Activated naive CD4-positive, alpha-beta T cell treated with anti-CD3 and anti-CD28 coated beads, Interleukin-2, amount 50 U/mL, for 24 hours (primary cell): ENCODE measurements around the gene CPN1.
A peak's percentile ranks its signal among the peaks of the same experiment; 100 is the strongest.

Experiments
- H3K27ac Mint-ChIP-seq: one replicate; pipeline ENCODE4 v1.8.0; 2021; ENCODE audit warnings: mild to moderate bottlenecking, mixed read lengths
- H3K27me3 Mint-ChIP-seq: one replicate; pipeline ENCODE4 v1.8.0; 2021; ENCODE audit warnings: mixed read lengths
- H3K36me3 Mint-ChIP-seq: one replicate; pipeline ENCODE4 v1.8.0; 2021; ENCODE audit warnings: mixed read lengths
- H3K4me1 Mint-ChIP-seq: one replicate; pipeline ENCODE4 v1.8.0; 2021; ENCODE audit warnings: mixed read lengths
- H3K4me3 Mint-ChIP-seq: one replicate; pipeline ENCODE4 v1.8.0; 2021; ENCODE audit warnings: mild to moderate bottlenecking, mixed read lengths
- H3K9me3 Mint-ChIP-seq: one replicate; pipeline ENCODE4 v1.8.0; 2021; ENCODE audit warnings: mixed read lengths

The CPN1 gene

GRCh38 chr10:100000109-100000644 lies 81.5 kb downstream of the CPN1 start:
- peaks cover 9% of the 10 kb centered on the region for H3K4me1 Mint-ChIP-seq
- H3K4me3 Mint-ChIP-seq, result no peak overlapping the region
- no peak overlapping the region for H3K27ac Mint-ChIP-seq
- peaks cover 5% of the 10 kb centered on the region for H3K36me3 Mint-ChIP-seq
- no peaks in the 10 kb centered on the region for H3K9me3 Mint-ChIP-seq
- H3K27me3 Mint-ChIP-seq, result no peaks in the 10 kb centered on the region

- Mint-ChIP-seq H3K27ac (no peak overlapping the region), H3K27me3 (no peaks in the 10 kb centered on the region), H3K9me3 (no peaks in the 10 kb centered on the region), H3K36me3 (peaks cover 5% of the 10 kb centered on the region), H3K4me3 (no peak overlapping the region), H3K4me1 (peaks cover 12% of the 10 kb centered on the region)
Measured at GRCh38 chr10:99999319-100000108, 82.2 kb downstream of the CPN1 start.

GRCh38 chr10:99998889-99999288 lies 82.8 kb downstream of the CPN1 start:
- Mint-ChIP-seq H3K36me3 (peaks cover 5% of the 10 kb centered on the region), H3K4me3 (no peak overlapping the region), H3K27me3 (no peaks in the 10 kb centered on the region), H3K27ac (no peak overlapping the region), H3K9me3 (no peaks in the 10 kb centered on the region), H3K4me1 (peaks cover 18% of the 10 kb centered on the region)

- Mint-ChIP-seq H3K27ac (no peak overlapping the region), H3K27me3 (no peaks in the 10 kb centered on the region), H3K36me3 (peaks cover 5% of the 10 kb centered on the region), H3K4me1 (peaks cover 20% of the 10 kb centered on the region), H3K4me3 (no peak overlapping the region), H3K9me3 (no peaks in the 10 kb centered on the region)
Measured at GRCh38 chr10:99996671-99997648, 84.7 kb downstream of the CPN1 start.

- Mint-ChIP-seq H3K36me3 (peaks cover 5% of the 10 kb centered on the region), H3K27ac (no peak overlapping the region), H3K9me3 (no peaks in the 10 kb centered on the region), H3K4me3 (no peak overlapping the region), H3K4me1 (peaks cover 20% of the 10 kb centered on the region), H3K27me3 (no peaks in the 10 kb centered on the region)
Measured at GRCh38 chr10:99995713-99996112, 86.0 kb downstream of the CPN1 start.

- Mint-ChIP-seq H3K4me3 (peak overlapping the region; percentile 36), H3K27me3 (no peaks in the 10 kb centered on the region), H3K9me3 (no peaks in the 10 kb centered on the region), H3K36me3 (peaks cover 5% of the 10 kb centered on the region), H3K4me1 (peaks cover 20% of the 10 kb centered on the region), H3K27ac (no peak overlapping the region)
Measured at GRCh38 chr10:99995269-99995668, 86.4 kb downstream of the CPN1 start.

GRCh38 chr10:99994801-99995200 lies 86.9 kb downstream of the CPN1 start:
- Mint-ChIP-seq H3K36me3 (peaks cover 5% of the 10 kb centered on the region), H3K9me3 (no peaks in the 10 kb centered on the region), H3K4me1 (peaks cover 20% of the 10 kb centered on the region), H3K27me3 (no peaks in the 10 kb centered on the region), H3K27ac (no peak overlapping the region), H3K4me3 (no peak overlapping the region)

GRCh38 chr10:99993701-99994689 lies 87.7 kb downstream of the CPN1 start:
- Mint-ChIP-seq H3K27me3 (no peaks in the 10 kb centered on the region), H3K4me3 (peak overlapping the region; percentile 58), H3K27ac (peak overlapping the region; percentile 32), H3K4me1 (peaks cover 20% of the 10 kb centered on the region), H3K9me3 (no peaks in the 10 kb centered on the region), H3K36me3 (peaks cover 5% of the 10 kb centered on the region)
